HS-27A (cell line): Measurements from ENCODE around the gene UBE2O.

Experiments used
- DNase-seq: peaks from one replicate; pipeline ENCODE4 v3.0.0-alpha.2; 2012; ENCODE audit warnings: low read depth, missing footprints

The UBE2O gene

DNA sequence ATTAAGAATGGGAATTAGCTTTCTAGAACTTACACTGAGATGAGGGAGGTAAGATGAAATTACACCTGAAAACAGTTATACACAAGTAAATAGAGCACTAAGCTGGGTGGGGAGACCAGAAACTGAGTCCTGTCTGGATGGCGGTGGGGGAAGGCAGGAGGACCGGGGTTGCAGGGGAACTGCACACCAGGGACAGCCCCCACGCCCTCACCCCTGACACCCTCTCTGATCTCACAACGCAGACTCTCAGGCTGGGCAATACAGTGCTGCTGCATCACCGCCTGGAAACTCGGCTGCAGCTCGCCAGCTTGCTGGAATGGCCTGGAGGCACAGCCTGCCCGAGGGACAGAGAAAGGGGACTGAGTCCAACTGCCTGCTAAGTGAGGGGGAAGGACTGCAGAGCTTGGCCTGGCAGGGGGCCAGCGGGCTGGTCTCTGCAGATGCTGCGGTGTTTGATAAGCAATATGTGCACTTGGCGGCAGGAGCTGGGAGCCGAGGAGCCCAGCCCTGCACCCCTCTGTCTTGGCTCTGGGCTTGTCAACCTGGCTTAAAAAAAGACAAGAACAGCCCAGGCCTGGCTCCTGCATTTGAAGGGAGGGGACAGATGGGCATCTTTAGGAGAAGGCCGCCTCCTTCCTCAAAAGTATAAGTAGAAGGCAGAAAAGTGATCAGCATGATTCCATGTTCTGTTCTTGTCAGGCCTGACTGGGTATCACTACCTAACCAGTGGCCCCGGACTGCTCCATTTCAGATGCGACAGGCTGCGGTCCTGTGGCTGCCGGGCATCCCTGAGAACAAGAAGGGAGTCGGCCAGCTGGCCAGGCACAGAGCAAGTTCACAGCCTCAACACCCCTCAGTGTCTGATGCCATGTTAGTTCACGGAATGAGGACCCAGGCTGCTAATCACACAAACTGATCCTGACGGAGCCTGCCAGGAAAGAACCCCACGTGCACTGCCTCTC, 38.3 kb downstream of the UBE2O start:
- no peak for DNase-seq

DNA sequence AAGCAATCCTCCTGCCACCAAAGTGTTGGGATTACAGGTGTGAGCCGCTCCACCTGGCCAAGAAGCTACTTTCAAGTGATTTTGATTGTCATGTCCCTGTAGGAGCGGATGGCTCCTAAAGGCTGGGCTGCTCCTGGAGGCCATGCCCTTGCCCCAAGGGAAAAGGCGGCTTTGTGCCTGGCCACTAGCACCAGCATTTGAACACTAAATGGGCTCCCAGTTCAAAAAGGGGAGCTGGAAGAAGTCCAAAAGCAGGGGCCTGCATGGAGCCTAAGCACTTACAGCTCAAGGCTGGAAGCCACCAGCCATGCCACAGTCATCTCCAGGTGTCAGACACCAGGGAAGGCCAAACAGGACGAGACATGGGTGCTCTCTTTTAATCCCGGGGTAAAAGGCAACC, 41.7 kb downstream of the UBE2O start:
- DNase-seq: no peak

DNA sequence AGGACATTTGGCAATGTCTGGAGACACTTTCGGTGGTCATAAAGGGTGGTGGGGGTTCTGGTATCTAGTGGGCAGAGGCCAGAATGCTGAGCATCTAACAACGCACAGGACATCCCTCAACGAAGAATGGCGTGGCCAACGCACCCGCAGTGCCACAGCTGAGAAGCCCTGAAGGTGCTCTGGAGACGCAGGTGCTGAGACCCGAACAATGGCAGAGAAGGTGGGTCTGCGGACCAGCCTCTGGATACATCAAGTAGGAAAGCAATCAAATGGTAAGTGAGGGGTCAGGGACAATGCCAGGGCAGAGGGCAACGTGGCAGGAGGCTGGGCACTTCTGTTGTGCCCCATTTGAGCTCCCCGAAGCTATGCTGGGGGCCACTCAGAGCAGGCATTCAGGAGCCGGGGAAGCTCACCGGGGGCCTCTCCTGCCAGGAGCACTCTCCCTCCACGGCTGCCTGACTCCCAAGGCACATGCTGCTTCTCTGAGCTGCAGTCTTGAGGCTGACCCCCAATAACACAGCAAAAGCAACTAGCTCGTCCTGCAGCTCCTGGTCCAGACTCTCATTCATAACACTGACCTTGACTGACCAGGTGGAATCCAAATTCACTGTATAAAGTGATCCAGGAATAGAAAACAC, 42.5 kb downstream of the UBE2O start:
- no peak for DNase-seq

DNA sequence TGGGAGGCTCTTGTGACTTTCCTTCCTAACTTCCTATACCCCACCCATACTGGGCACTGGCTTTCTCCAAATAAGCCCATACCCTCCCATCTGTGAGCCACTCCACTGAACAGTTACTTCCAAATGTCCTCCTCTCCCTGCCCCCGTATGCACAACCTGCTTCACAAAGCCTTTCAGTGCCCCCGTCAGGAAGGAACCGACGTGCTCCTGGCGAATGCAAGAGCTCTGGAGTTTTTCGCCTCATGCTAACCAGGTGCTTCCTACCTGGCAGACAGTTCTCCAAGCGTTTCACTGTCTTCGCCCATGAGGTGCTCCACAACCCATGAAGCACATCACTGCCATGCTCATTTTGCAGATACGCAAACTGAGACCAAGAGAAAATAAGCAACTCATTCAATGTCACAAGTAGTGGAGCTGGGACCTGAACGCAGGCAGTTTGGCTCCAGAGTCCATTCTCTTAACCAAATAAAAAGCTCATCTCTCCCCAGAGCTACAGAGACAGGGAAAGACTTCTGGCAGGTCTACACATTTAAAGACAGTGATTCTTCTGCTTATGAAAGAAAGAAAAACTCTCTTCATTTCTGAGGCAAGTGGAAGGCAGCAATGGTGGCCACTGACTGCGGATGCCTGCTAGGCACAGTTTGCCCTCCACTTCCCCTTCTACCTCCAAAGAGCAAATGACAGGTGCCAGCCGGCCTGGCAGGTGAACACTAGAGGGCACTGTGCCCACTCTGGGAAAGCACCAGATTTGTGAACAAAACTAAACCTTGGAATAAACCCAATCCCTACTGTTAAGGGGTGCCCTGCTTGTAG, 44.7 kb downstream of the UBE2O start:
- DNase-seq: no peak

DNA sequence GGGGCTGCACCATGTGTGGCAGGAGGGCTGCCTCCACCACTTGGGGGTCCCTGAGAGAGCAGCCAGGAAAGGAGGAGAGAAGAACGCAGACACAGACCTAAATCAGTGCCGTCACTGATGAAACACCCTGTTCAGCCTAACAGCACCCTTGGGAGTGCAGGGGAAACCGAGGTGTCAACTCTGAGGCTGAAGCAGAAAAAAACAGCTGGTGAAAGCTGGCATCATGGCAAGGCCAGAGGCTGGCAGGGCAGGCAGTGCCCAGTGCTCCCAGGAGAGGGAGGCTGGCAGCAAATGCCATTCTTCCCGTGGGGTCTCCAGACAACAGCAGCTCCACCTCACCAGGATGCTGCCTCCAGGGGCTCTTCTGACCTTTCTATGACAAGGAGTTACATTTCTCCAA, 45.4 kb downstream of the UBE2O start:
- no peak for DNase-seq

DNA sequence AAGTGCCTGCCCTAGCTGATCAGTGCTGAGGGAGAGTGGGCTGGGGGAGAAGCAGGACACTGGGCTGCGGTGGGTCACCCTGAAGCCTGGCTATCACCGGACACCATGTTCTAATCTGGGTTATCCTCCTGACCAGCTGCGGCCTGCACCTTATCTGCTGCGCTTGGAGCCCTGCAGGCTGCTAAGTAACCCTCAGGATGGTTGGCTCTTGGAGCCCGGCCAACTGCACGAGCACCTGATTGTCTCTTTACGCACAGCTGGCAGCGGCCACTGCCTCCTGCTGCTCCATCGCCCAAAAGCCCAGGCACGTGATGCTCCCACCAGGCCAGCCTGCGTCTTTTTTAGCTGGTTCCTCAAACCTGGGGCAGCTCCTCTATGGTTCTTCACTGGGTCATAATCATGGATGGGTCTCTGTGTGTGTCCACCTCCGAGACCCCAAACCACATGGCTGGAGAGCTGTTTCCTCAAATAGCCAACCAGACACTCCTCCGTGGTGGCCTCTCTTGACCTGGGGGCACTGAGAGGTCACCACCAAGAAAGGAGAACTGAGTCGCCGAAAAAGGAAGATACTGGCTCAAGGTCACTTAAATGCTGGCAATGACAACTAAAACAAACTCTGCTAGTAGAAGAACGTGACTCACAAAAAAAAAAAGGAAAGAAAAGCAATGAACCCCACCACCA, 46.8 kb downstream of the UBE2O start:
- no peak for DNase-seq

DNA sequence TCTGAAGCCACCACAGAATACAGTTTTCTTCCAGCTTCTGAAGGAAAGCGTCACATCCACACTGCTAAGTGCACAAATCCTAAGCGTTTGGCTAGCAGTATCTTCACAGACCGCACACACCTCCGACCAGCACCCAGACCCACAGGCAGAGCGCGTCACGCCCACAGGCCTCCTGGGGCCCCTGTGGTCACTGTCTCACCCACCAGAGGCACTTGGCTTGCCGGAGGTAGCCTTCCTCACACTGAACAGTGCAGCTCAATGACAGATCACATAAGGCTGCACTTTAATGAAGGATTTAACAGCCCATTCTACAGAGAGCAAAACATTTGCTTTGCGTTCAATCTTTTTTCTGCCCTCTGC, 47.4 kb downstream of the UBE2O start:
- no peak for DNase-seq

DNA sequence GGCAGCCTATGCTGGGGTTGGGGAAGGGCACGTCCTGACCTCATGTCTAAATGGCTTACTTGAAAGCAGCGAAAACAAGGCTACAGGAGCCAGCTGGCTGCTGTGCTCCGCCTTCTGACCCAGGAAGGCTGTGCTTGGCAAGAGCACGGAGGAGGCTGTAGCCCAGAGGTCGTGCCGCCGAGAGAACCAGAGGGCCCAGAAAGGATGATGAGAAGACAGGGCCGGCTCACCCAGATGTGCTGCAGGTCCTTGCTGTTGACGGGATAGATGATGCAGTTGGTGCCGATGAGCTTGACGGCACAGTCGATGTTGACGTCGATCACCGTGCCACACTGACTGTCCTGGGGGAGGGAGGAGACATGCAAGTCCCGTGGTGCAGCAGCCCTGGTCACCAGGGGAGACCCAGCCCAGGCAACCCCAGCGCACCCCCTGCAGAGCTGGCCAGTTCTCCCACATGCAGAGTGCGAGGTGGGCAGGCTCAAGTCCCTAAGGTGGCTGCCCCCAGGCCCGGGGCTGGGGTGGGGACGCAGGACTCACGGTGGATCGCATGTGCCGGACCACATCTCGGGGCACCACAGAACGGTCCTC, 47.9 kb downstream of the UBE2O start:
- no peak for DNase-seq

DNA sequence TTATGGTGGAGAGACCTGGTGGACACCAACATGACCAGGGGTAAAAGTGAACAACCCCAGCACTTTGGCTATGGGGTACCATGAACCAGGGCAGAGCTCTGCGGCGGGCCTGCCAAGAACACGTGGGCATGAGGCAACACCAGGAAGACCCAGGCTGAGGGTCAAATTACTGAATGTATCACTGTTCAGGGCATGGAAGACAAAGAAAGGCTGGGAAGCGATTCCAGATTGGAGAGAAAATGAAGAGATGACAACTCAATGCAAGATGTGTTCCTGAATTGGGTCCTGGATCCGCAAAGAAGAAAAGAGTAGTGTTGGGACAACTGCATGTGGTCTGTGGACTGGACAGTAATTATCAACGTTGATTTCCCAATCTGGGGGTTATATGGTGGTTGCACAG, 48.7 kb downstream of the UBE2O start:
- no peak for DNase-seq

DNA sequence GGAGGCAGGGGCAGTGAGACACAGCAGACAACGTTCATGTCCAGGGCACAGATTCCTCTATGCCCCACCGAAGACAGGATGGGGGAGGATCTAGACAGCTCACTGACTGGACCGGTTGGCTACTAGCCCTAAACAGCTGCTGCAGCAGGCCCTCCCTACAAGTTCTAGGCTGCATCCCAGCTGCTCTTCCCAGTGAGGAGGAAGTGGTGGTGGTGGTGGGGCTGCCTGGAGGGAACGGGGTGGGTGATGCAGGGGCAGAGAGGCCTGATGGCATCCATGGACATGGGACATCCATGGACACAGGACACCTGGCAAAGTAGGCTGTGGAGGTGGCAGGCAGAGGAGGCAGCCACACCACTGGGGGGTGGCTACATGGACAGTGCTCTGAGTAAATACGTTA, 50.2 kb downstream of the UBE2O start:
- no peak for DNase-seq

DNA sequence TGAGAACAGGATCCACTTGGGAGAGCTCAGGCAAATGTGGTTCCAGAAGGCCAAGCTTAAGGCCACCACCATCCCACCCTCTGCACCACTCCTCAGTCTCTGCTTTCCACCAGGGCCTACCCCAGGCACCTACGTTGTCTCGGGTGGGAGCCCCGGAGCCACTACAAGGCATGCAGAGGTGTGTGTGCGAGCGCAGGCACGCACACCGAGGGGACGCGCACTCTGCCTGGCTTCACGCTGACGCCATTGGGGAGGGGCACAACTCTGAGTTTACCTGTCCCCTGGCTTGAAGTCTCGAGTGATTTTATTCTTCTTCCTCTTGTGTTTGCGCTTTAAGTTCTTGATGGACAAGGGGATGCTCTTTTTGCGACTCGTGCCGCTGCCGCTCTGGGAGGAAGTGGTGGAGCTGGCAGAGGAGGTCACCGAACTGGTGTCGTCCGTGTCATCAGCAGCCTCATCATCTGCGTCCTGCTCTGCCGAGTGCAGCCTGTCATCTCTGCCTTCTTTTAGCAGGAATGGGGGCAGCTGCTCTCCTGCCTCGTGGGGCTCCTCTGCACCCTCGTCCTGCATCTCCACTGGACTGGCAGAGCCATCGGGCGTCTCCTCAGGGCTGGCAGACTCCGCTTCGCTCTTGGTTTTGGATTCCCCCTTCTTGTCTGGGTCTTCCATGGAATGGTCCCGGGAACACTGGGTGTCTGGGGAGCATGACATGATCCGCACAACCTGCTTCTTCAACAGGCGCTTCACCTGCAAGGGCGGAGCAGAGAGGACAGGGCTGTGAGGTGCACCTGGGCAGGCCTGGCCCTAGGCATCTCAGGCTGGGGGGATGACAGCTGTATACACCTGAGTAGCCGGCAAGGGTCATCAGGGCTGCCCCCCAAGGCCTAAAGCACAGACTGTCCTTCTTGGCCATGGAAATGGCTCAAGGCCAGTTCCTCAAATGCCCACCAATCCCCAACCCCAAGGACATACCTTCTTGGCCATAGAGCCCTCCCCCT, 53.5 kb downstream of the UBE2O start:
- DNase-seq: no peak

DNA sequence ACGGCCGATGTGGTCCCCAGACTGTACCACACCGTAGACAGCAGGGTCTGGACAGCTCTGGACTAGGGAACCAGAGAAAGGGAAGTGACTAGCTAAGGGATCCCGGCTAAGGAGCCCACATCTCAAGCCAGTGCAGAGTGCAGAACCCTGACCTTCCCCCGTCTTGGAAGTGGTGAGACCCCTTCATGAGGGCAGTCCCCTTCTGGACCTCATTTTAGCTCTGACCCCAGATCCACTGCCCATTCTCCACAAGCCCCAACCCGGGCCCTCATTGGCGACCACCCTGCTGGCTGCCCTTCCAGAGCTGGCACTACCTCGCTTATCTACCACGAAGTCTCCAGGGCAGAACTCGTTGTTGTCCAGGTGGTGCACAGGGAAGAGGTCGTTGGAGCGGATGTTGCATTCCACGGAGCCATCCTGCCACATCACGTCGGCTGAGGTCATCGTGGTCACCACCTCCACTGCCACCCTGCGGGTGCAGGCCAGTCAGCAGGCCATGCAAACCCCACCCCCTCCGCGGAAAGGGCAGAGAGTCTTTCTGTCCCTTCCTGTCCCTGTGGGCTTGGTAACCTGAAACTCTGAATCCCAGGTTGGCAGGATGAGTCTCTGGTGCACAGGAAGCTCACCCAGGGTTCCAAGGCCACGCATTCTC, 54.3 kb downstream of the UBE2O start:
- DNase-seq: no peak

DNA sequence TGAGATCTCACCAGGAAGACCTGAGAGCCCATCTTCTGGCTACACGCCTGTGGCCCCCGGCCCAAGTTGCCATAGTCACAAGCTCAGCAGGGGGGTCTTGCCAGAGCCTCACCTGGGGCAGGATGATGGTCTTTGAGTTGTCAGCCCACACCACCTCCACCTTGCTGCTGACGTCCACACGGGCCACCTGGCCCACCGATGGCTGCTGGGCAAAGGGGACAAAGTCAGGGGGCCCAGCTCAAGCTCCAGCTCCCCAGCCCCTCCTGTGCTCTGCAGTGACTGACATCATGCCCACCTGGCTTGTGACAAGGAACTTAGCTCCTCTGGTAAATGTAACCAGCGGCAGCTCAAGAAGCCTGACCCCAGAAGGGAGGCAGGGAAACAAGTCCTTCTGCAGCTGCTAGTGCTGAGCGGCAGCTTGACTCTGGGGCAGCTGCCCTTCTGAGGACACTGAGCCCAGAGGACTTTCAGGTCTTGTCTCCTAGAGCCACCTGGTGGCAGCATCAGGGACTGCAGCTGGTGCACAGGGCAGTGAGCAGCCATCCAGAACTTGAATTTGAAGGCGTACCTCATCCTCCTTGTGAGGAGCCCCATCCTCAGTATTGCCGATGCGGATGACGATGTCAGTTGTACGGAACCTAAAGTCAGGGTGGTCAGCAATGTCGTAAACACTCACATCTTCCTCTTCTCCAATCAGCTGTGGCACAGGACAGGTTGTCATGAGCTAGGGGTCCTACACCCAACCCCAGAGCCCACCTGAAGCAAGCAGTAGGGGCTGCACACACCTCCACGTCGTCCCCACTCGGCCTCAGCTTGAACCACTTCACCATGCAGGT, 55.0 kb downstream of the UBE2O start:
- peak; percentile 24 for DNase-seq

DNA sequence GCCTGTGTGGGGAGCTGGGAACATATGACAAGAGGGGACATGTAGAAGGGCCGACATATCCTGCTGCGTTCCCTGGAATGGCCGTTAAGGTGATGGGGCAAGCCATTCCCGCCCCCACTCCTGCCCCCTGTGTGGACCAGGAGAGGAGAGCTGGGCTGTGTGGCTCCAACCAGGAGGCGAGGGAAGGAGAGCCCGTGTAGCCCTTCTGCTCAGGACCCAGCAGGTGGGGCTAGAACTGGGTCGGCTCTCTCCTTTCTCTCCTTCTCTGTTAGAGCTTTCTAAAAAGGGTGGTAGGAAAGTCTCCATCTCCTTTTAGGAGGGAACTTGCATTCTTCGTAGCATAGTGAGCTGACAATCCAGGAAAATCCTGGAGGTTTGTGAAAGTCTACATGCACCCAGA, 55.8 kb downstream of the UBE2O start:
- no peak for DNase-seq

DNA sequence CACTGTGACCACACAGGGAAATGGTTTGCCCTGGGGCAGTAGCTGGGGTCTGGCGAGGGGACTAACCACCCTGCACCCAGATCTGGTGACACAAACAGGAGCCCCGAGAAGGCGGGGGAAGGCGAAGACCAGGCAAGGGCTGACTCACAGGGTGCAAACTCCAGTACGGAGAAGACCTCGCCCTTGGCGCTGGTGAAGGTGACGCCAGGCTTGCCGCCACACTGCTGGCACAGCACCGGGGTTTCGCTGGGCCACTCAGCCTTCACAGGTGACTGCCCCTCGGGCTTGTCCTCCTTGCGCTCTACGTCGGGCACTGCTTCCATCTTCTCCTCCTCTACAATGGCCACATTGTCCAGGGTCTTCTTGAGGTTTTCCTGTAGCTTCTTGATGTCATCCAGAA, 57.0 kb downstream of the UBE2O start:
- DNase-seq: no peak

DNA sequence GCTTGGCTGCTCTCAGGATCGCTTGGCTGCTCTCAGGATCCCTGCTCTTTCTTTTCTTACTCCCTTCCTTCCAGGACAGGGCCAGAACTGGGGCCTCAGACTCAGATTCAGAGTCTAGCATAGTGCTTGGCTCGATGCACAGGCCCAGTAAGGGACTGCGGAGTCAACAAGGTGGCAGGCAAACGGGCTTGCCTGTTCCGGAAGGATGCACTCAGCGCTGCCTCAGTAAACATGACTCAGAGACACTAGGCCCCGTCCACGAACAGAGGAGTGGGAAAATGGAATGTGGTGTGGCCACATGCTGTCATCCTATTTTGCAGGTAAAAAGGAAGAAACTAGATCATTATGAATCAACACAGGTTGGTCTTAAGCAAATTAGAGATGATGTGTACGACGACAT, 58.8 kb downstream of the UBE2O start:
- no peak for DNase-seq

DNA sequence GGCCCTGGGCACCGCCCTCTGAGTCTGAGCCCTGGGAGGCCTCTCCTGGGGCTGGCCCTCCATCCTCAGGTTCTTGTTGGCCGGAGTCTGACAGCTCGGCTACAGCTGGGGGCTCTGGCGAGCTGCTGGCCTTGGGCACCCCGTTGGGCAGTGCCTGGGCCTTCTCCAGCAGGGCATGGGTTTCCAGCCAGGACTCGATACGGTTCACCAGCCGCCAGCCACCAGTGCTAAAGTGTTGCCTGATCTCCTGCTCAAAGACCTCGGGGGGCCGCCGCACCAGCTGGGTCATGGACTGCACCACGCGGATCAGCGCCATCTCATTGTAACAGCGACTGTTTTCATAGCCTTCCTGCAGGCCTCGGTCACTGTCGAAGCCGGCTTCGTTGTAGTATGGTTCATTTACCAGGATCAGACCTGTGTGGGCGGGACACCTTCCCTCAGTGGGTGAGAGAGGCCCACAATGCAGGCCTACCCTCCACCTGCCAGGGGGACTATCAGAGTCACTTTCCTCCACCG, 61.7 kb downstream of the UBE2O start:
- no peak for DNase-seq

DNA sequence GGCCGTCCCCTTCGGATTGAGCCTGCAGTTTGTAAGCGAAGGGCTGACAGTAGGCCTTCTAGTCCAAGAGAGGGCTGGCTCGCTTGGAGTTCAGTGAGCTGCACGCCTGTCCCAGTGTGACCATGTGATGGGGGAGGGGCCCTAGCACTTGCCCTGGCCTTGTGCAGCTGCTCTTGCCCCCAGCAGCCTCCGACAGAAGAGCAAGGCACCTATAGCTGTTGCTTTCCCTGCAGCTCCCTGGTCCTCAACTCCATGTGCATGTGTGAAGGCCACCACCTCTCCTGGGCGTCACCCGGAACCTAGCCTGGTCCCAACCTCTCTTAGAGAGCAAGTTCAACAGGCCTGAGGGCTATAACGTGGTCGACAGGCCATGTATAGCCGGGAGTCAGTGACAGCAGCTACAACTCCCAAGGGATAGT, 62.9 kb downstream of the UBE2O start:
- DNase-seq: no peak
